Neural progenitor cell (in vitro differentiated cells): Measurements from ENCODE around the gene NUAK2. TPM values are rescaled to one million over a fixed set of nuclear protein-coding genes. Genes with fewer than 3 reads are reported as not detected.

Experiments used
- DNase-seq: peaks from one replicate; pipeline ENCODE4 v3.0.0-alpha.2; 2016; ENCODE audit warnings: low spot score
- H2AFZ ChIP-seq: fragments of 200-600 bp; sonication (generic); replicated peaks from 2 replicates; pipeline ENCODE4 v1.6.1; 2016; ENCODE audit warnings: antibody characterized with exemption
- H3F3A ChIP-seq: fragments of 200-600 bp; sonication (generic); 2 replicates; pipeline ENCODE4 v1.6.1; 2016; ENCODE audit warnings: antibody characterized with exemption, low read depth
- H3K27ac ChIP-seq: fragments of 200-600 bp; sonication (generic); 2 replicates; pipeline ENCODE4 v1.5.1; 2016; ENCODE audit warnings: mild to moderate bottlenecking
- H3K27me3 ChIP-seq: fragments of 200-600 bp; sonication (generic); 2 replicates; pipeline ENCODE4 v1.6.1; 2016; ENCODE audit warnings: mild to moderate bottlenecking, moderate library complexity
- H3K36me3 ChIP-seq: fragments of 200-600 bp; sonication (generic); 2 replicates; pipeline ENCODE4 v1.5.1; 2016
- H3K4me1 ChIP-seq: fragments of 200-600 bp; sonication (generic); 2 replicates; pipeline ENCODE4 v1.6.1; 2016; ENCODE audit warnings: mixed run types
- H3K4me2 ChIP-seq: fragments of 200-600 bp; sonication (generic); 2 replicates; pipeline ENCODE4 v1.6.1; 2016
- H3K4me3 ChIP-seq: fragments of 200-600 bp; sonication (generic); 2 replicates; pipeline ENCODE4 v1.5.1; 2016
- H3K79me2 ChIP-seq: fragments of 200-600 bp; sonication (generic); 2 replicates; pipeline ENCODE4 v1.6.1; 2016; ENCODE audit warnings: low read depth
- H3K9ac ChIP-seq: fragments of 200-600 bp; sonication (generic); 2 replicates; pipeline ENCODE4 v1.6.1; 2016
- H3K9me3 ChIP-seq: fragments of 200-600 bp; sonication (generic); 2 replicates; pipeline ENCODE4 v1.5.1; 2016; ENCODE audit warnings: low read depth
- H4K20me1 ChIP-seq: fragments of 200-600 bp; sonication (generic); 2 replicates; pipeline ENCODE4 v1.6.1; 2016; ENCODE audit warnings: low read depth
- H3K27ac Mint-ChIP-seq: 3 replicates; pipeline ENCODE4 v1.8.0; 2021; ENCODE audit warnings: mixed read lengths
- H3K27me3 Mint-ChIP-seq: 2 replicates; pipeline ENCODE4 v1.8.0; 2022; ENCODE audit warnings: low read depth, mild to moderate bottlenecking, inconsistent platforms, moderate library complexity, mixed read lengths; ENCODE audit not compliant: insufficient read depth
- H3K36me3 Mint-ChIP-seq: 3 replicates; pipeline ENCODE4 v1.8.0; 2021; ENCODE audit warnings: mixed read lengths
- H3K4me1 Mint-ChIP-seq: 3 replicates; pipeline ENCODE4 v1.8.0; 2021; ENCODE audit warnings: mixed read lengths
- H3K4me3 Mint-ChIP-seq: 3 replicates; pipeline ENCODE4 v1.8.0; 2021; ENCODE audit warnings: mild to moderate bottlenecking, moderate library complexity, mixed read lengths
- H3K9me3 Mint-ChIP-seq: 3 replicates; pipeline ENCODE4 v1.8.0; 2020; ENCODE audit warnings: mixed read lengths
- EZH2 ChIP-seq: fragments of 200-600 bp; sonication (generic); IDR thresholded peaks from 2 replicates; pipeline ENCODE4 v1.6.1; 2017; ENCODE audit warnings: antibody characterized with exemption, mild to moderate bottlenecking, moderate library complexity
- EZH2phosphoT487 ChIP-seq: fragments of 200-600 bp; sonication (generic); IDR thresholded peaks from 2 replicates; pipeline ENCODE4 v1.6.1; 2017; ENCODE audit warnings: antibody characterized with exemption
- total RNA-seq: library from RNA; depleted of rRNA; stranded (reverse); fragments of >200 nt; gene quantifications from 2 replicates; pipeline ENCODE4 v1.2.3, GENCODE V29; 2015; ENCODE audit warnings: low replicate concordance
- TF ChIP-seq, protein P1 (sequence below): fragments of 200-600 bp; sonication (generic); IDR thresholded peaks from 2 replicates; pipeline ENCODE4 v1.5.1; 2017; ENCODE audit warnings: antibody characterized with exemption, mild to moderate bottlenecking

The NUAK2 gene
- total RNA-seq, 1 donor from 2014 or later: 29.4 TPM

DNA sequence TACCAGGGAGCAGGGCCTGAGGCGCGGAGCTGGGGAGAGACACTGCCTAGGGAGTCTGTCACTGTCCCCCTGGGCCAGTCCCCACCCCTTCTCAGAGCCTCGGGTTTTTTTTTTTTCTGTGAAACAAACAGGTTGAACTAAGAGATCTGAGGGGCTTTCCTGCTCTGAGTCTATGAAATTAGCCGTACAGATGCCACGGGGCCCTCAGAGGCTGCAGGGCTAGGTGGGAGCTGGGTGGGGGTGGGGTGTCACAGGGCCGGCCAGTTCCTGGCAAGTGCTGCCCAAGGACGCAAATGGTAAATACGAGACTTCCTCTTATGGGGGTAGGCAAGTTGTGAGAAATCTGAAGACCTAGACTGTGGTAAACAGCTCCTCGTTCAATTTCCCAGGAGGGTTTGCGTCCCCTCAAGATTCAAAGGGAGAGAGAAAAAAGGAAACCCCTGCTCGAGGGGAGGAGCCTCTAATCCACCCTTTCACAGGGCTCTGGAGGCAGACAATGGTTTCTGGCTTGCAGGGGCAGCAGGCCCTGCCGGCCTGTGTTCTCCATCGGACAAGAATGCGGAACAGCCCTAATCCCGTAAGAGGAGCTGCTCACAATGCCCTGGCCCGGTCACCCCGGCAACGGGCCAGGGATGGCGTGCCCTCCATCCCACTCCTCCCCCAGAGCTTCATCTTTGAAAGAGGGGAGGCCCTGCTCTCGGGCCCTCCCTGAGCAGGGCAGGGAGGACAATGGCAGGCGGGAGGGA lies 7.8 kb downstream of the NUAK2 start:
- Mint-ChIP-seq H3K4me3 (peak overlapping the region; percentile 83), H3K9me3 (no peaks in the 10 kb centered on the region), H3K4me1 (peaks cover 95% of the 10 kb centered on the region), H3K36me3 (peaks cover 43% of the 10 kb centered on the region), H3K27me3 (peaks cover 10% of the 10 kb centered on the region), H3K27ac (peak overlapping the region; percentile 100)
- TF ChIP-seq EZH2: no peak
- TF ChIP-seq, protein P1, sequence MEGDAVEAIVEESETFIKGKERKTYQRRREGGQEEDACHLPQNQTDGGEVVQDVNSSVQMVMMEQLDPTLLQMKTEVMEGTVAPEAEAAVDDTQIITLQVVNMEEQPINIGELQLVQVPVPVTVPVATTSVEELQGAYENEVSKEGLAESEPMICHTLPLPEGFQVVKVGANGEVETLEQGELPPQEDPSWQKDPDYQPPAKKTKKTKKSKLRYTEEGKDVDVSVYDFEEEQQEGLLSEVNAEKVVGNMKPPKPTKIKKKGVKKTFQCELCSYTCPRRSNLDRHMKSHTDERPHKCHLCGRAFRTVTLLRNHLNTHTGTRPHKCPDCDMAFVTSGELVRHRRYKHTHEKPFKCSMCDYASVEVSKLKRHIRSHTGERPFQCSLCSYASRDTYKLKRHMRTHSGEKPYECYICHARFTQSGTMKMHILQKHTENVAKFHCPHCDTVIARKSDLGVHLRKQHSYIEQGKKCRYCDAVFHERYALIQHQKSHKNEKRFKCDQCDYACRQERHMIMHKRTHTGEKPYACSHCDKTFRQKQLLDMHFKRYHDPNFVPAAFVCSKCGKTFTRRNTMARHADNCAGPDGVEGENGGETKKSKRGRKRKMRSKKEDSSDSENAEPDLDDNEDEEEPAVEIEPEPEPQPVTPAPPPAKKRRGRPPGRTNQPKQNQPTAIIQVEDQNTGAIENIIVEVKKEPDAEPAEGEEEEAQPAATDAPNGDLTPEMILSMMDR: no peak
- TF ChIP-seq EZH2phosphoT487: no peak
- peak; percentile 100 for DNase-seq
- Histone ChIP-seq H3K27ac (peak overlapping the region; percentile 100), H3K27me3 (no peaks in the 10 kb centered on the region), H3K4me1 (peaks cover 78% of the 10 kb centered on the region), H3K36me3 (peaks cover 21% of the 10 kb centered on the region), H3F3A (peaks cover 83% of the 10 kb centered on the region), H3K4me3 (peak overlapping the region; percentile 51), H2AFZ (no peak overlapping the region), H4K20me1 (peaks cover 95% of the 10 kb centered on the region), H3K9me3 (no peaks in the 10 kb centered on the region), H3K9ac (peak overlapping the region; percentile 82), H3K79me2 (peaks cover 95% of the 10 kb centered on the region), H3K4me2 (peak overlapping the region; percentile 99)

DNA sequence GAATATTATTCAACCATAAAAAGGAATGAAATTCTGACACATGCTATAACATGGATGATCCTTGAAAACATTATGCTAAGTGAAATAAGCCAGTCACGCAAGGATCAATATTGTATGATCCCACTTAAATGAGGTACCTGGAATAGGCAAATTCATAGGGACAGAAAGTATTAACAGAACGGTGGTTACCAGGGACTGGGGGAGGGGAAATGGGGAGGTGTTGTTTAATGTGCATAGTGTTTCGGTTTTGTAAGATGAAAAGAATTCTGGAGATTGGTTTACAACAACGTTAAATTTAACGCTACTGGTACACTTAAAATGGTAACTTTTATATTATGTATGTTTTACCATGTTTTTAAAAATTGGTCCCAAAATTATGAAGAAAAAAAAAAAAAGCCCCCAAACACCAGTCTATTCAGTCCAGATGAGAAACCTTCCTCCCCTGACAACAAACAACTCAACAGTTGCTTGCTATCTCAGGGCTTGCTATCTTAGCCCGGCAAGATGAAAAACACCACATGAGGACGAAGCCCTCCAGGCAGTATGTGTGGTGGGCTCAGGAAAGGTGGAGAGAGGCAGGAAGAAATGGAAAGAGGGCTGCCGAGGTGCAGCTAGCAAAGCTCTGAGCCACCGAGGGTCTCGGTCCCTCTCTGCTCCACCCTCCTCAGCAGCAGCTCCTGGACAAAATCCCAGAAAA lies 8.5 kb downstream of the NUAK2 start:
- Histone ChIP-seq H3K9ac (peak overlapping the region; percentile 82), H3K27ac (peak overlapping the region; percentile 100), H3K79me2 (peaks cover 95% of the 10 kb centered on the region), H4K20me1 (peaks cover 95% of the 10 kb centered on the region), H3F3A (peaks cover 83% of the 10 kb centered on the region), H3K4me1 (peaks cover 71% of the 10 kb centered on the region), H3K4me2 (peak overlapping the region; percentile 93), H3K4me3 (peak overlapping the region; percentile 51), H3K27me3 (no peaks in the 10 kb centered on the region), H2AFZ (no peak overlapping the region), H3K9me3 (no peaks in the 10 kb centered on the region), H3K36me3 (peaks cover 22% of the 10 kb centered on the region)
- Mint-ChIP-seq H3K27me3 (peaks cover 11% of the 10 kb centered on the region), H3K4me3 (peak overlapping the region; percentile 83), H3K27ac (peak overlapping the region; percentile 100), H3K9me3 (no peaks in the 10 kb centered on the region), H3K36me3 (peaks cover 45% of the 10 kb centered on the region), H3K4me1 (peaks cover 93% of the 10 kb centered on the region)
- no peak for DNase-seq
- TF ChIP-seq, protein P1: no peak
- TF ChIP-seq EZH2phosphoT487: no peak
- no peak for TF ChIP-seq EZH2

DNA sequence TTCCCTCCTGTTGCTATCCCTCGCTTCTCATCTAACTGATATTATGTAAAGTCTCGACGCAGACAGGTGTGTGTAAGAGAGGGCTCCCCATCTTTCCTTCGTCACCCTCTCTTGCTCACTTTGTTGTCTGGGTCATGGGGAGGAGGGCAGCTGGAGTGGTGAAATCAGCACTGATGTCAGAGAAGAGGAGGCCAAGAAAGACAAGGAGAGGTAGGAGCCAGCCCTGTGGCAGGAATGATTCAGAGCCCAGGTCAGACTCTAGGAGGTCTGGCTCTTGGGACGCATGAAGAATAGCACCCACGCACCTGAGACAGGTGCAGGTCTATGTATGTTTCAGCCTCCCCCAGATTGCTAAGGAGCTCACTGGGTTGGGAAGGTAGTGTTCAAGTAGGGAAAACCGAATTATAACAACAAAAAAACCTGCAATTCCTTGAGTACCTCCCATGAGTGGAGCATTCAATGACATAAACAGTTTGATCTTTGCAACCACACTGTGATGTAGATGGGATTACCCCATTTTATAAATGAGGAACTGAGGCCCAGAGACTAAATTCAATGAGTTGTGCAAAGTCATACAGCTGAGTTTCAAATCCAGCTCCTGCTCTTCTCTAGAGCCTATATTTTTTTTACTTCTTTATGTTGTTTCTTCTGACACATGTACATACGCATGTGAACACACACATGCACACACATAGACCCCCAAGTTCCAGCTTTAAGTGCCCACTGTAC lies 10.4 kb downstream of the NUAK2 start:
- Mint-ChIP-seq H3K27me3 (peaks cover 13% of the 10 kb centered on the region), H3K9me3 (no peaks in the 10 kb centered on the region), H3K4me3 (peak overlapping the region; percentile 69), H3K36me3 (peaks cover 53% of the 10 kb centered on the region), H3K4me1 (peaks cover 86% of the 10 kb centered on the region), H3K27ac (peak overlapping the region; percentile 100)
- Histone ChIP-seq H4K20me1 (peaks cover 93% of the 10 kb centered on the region), H3K9me3 (no peaks in the 10 kb centered on the region), H3K4me2 (peak overlapping the region; percentile 93), H3K27ac (peak overlapping the region; percentile 100), H3K4me1 (peaks cover 52% of the 10 kb centered on the region), H3F3A (peaks cover 82% of the 10 kb centered on the region), H2AFZ (no peak overlapping the region), H3K4me3 (no peak overlapping the region), H3K79me2 (peaks cover 95% of the 10 kb centered on the region), H3K27me3 (no peaks in the 10 kb centered on the region), H3K36me3 (peaks cover 32% of the 10 kb centered on the region), H3K9ac (no peak overlapping the region)
- DNase-seq: no peak
- TF ChIP-seq, protein P1: no peak
- no peak for TF ChIP-seq EZH2
- TF ChIP-seq EZH2phosphoT487: no peak
